ENCODE data around the gene CEACAM1.

CEACAM1 gene

GRCh38 chr19:42480335-42481095 is 47.8 kb downstream of the CEACAM1 start:
- no peak for TF ChIP-seq POLR2A (IDR thresholded peaks at IDR 0.05; ENCODE audit: low read length)
- no peak for TF ChIP-seq GATA1 (IDR thresholded peaks at IDR 0.05; ENCODE audit: low read depth, low read length)
- no peak for DNase-seq

- DNase-seq = no peak
- TF ChIP-seq GATA1 (IDR thresholded peaks at IDR 0.05; ENCODE audit: low read depth, low read length) (no peak), POLR2A (IDR thresholded peaks at IDR 0.05; ENCODE audit: low read length) (no peak)
These were observed 48.5 kb downstream of the CEACAM1 start for GRCh38 chr19:42479736-42480135.

GRCh38 chr19:42478765-42479311 is 49.4 kb downstream of the CEACAM1 start:
- no peak for DNase-seq
- no peak for TF ChIP-seq GATA1 (IDR thresholded peaks at IDR 0.05; ENCODE audit: low read depth, low read length)
- TF ChIP-seq POLR2A (IDR thresholded peaks at IDR 0.05; ENCODE audit: low read length) = no peak

GRCh38 chr19:42477933-42478332 is 50.3 kb downstream of the CEACAM1 start:
- DNase-seq = no peak
- TF ChIP-seq POLR2A (IDR thresholded peaks at IDR 0.05; ENCODE audit: low read length) = no peak

GRCh38 chr19:42477117-42477516 is 51.2 kb downstream of the CEACAM1 start:
- no peak for TF ChIP-seq POLR2A (IDR thresholded peaks at IDR 0.05; ENCODE audit: low read length)
- no peak for TF ChIP-seq GATA1 (IDR thresholded peaks at IDR 0.05; ENCODE audit: low read depth, low read length)
- DNase-seq = no peak

GRCh38 chr19:42475366-42475765 is 52.9 kb downstream of the CEACAM1 start:
- TF ChIP-seq GATA1 (IDR thresholded peaks at IDR 0.05; ENCODE audit: low read depth, low read length) = no peak
- no peak for TF ChIP-seq POLR2A (IDR thresholded peaks at IDR 0.05; ENCODE audit: low read length)
- DNase-seq = no peak

- no peak for DNase-seq
- TF ChIP-seq GATA1 (IDR thresholded peaks at IDR 0.05; ENCODE audit: low read depth, low read length) (no peak), POLR2A (IDR thresholded peaks at IDR 0.05; ENCODE audit: low read length) (no peak)
These were observed 53.5 kb downstream of the CEACAM1 start for GRCh38 chr19:42474743-42475142.

GRCh38 chr19:42473686-42474085 is 54.6 kb downstream of the CEACAM1 start:
- no peak for DNase-seq
- TF ChIP-seq GATA1 (IDR thresholded peaks at IDR 0.05; ENCODE audit: low read depth, low read length) (no peak), POLR2A (IDR thresholded peaks at IDR 0.05; ENCODE audit: low read length) (no peak)

- TF ChIP-seq GATA1 (IDR thresholded peaks at IDR 0.05; ENCODE audit: low read depth, low read length) (no peak), POLR2A (IDR thresholded peaks at IDR 0.05; ENCODE audit: low read length) (no peak)
- DNase-seq = no peak
These were observed 55.7 kb downstream of the CEACAM1 start for GRCh38 chr19:42472402-42473147.

GRCh38 chr19:42471554-42472249 is 56.6 kb downstream of the CEACAM1 start:
- TF ChIP-seq POLR2A (IDR thresholded peaks at IDR 0.05; ENCODE audit: low read length) = no peak
- no peak for DNase-seq

- TF ChIP-seq GATA1 (IDR thresholded peaks at IDR 0.05; ENCODE audit: low read depth, low read length) (no peak), POLR2A (IDR thresholded peaks at IDR 0.05; ENCODE audit: low read length) (no peak)
- no peak for DNase-seq
These were observed 58.7 kb downstream of the CEACAM1 start for GRCh38 chr19:42469311-42470235.

- no peak for TF ChIP-seq GATA1 (IDR thresholded peaks at IDR 0.05; ENCODE audit: low read depth, low read length)
- no peak for TF ChIP-seq POLR2A (IDR thresholded peaks at IDR 0.05; ENCODE audit: low read length)
- no peak for DNase-seq
These were observed 59.9 kb downstream of the CEACAM1 start for GRCh38 chr19:42468273-42468796.

- DNase-seq = no peak
These were observed 61.0 kb downstream of the CEACAM1 start for GRCh38 chr19:42467183-42467760.

More at GRCh38 chr19:42467183-42467760, 61.0 kb downstream of the CEACAM1 start:
- no peak for TF ChIP-seq GATA1 (IDR thresholded peaks at IDR 0.05; ENCODE audit: low read depth, low read length)
- TF ChIP-seq POLR2A (IDR thresholded peaks at IDR 0.05; ENCODE audit: low read length) = no peak
